Naive thymus-derived CD8-positive, alpha-beta T cell (primary cell): ENCODE measurements around the gene ARID5B. TPM values are rescaled to one million over a fixed set of nuclear protein-coding genes. Genes with fewer than 3 reads are reported as not detected.

Source experiments
- ATAC-seq, 2 donors: fragments of 150-1000 bp; cut with Tn5 transposase in 1 of 2; sonication (Bioruptor Pico), chemical (Tn5 transposase) in 1 of 2; 1 replicate in 1 of 2; 2 replicates in 1 of 2; pipeline ENCODE4 v1.10.0; 2021; ENCODE audit warnings: mild to moderate bottlenecking in 2 of 2, moderate library complexity in 2 of 2
- POLR2A ChIA-PET: fragments of 350-600 bp; sonication (Branson Sonifier 250); formaldehyde crosslinking; loops from one replicate; lab custom pipeline; 2021; ENCODE audit warnings: antibody characterized with exemption; lab: Charles Lee
- DNase-seq, 10 donors: peaks; one replicate each; pipeline versions ENCODE4 v3.0.0 to v3.0.0-alpha.2; 2020 to 2022
- H3K27ac Mint-ChIP-seq, 10 donors: one replicate each; pipeline ENCODE4 v1.8.0; 2020 to 2022; ENCODE audit warnings: mild to moderate bottlenecking in 10 of 10, mixed read lengths in 10 of 10, moderate library complexity in 4 of 10, inconsistent platforms in 1 of 10
- H3K27me3 Mint-ChIP-seq, 5 donors: one replicate each; pipeline ENCODE4 v1.8.0; 2021 to 2022; ENCODE audit warnings: mixed read lengths in 5 of 5
- H3K36me3 Mint-ChIP-seq, 3 donors: one replicate each; pipeline ENCODE4 v1.8.0; 2020 to 2022; ENCODE audit warnings: mixed read lengths in 3 of 3, mild to moderate bottlenecking in 2 of 3, inconsistent platforms in 1 of 3
- H3K4me1 Mint-ChIP-seq, 4 donors: one replicate each; pipeline ENCODE4 v1.8.0; 2021 to 2022; ENCODE audit warnings: mixed read lengths in 4 of 4
- H3K4me3 Mint-ChIP-seq, 10 donors: one replicate each; pipeline ENCODE4 v1.8.0; 2020 to 2022; ENCODE audit warnings: mild to moderate bottlenecking in 10 of 10, mixed read lengths in 10 of 10, moderate library complexity in 6 of 10, inconsistent platforms in 1 of 10
- H3K9me3 Mint-ChIP-seq, 9 donors: one replicate each; pipeline ENCODE4 v1.8.0; 2020 to 2022; ENCODE audit warnings: mixed read lengths in 9 of 9, mild to moderate bottlenecking in 3 of 9, inconsistent platforms in 1 of 9, moderate library complexity in 1 of 9
- polyA plus RNA-seq, 3 donors: library from polyadenylated mRNA; unstranded; fragments of 300-500 nt; fragmentation: Illumina TruSeq; gene quantifications; one replicate each; pipeline ENCODE4 v1.2.3, GENCODE V29; 2021
- total RNA-seq, 8 experiments: library from RNA in 2 of 8; stranded (reverse) in 2 of 8; gene quantifications; one replicate each; pipeline ENCODE4 v1.2.3 and lab custom pipeline; 2021 to 2026

Gene ARID5B
- total and polyA plus RNA-seq, 5 experiments from 2014 or later, result 9.6 to 22.5 (median 12.6) TPM

DNA sequence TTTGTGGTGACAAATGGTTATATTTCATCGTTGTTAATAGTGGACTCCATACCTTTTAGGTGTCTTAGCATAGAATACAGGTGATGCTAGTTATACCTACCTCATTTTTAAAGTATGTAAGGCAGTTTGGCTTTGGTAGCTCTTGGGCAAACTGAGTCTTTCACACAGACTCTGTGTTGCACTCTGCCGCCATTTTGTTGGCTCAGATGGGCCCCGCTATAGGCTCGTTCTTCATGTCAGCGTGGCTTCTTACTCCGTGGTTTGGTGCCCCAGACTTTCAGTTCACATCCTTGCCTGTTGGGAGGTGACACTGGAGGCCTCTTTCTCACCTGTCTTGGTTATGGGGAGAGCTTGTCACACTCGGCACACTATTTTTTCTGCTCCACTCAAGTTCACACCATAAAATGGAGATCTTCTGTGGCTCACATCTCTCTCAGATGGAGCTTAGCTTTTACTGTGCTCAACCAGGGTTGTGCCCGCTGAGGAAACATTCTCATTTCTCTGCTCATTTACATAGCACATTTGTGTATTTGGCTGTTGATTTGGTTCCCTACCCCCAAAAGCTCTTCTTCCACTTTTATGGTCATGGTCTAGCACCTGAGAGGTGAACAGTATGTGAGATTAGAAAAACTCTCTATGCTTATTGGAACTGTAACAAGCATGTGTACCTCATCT lies 178.5 kb downstream of the ARID5B start:
- H3K4me1 Mint-ChIP-seq, result peaks cover 21 to 78% (median 51%) of the 10 kb centered on the region in 4 donors
- ATAC-seq, result peak in 1 of 2 donors; percentile 20
- peak overlapping the region in 7 of 10 donors; percentile 8 to 85 (median 53) for H3K27ac Mint-ChIP-seq
- POLR2A ChIA-PET, result interaction anchor here (0.7 kb wide), 1 partner anchor 92 kb away, joined by 3 read pairs; no protein-coding TSS in a partner anchor
- H3K27me3 Mint-ChIP-seq, result no peaks in the 10 kb centered on the region
- peak overlapping the region in 2 of 10 donors; percentile 7 to 43 for H3K4me3 Mint-ChIP-seq
- peaks cover 0 to 8% (median 4%) of the 10 kb centered on the region in 3 donors for H3K36me3 Mint-ChIP-seq
- DNase-seq, result no peak
- peaks cover 0 to 6% (median 0%) of the 10 kb centered on the region in 9 donors for H3K9me3 Mint-ChIP-seq

- POLR2A ChIA-PET, result interaction anchor here (0.7 kb wide), 1 partner anchor 93 kb away, joined by 3 read pairs; no protein-coding TSS in a partner anchor
- DNase-seq (no peak), ATAC-seq (no peak)
- Mint-ChIP-seq H3K4me3 (no peak overlapping the region), H3K4me1 (peaks cover 21 to 85% (median 50%) of the 10 kb centered on the region in 4 donors), H3K9me3 (peaks cover 0 to 6% (median 0%) of the 10 kb centered on the region in 9 donors), H3K27ac (peak overlapping the region in 3 of 10 donors; percentile 49 to 82 (median 70)), H3K27me3 (no peaks in the 10 kb centered on the region), H3K36me3 (peaks cover 7 to 17% (median 9%) of the 10 kb centered on the region in 3 donors)
Measured at GRCh38 chr10:62080905-62081304, 179.4 kb downstream of the ARID5B start.

GRCh38 chr10:62081341-62082270 lies 180.1 kb downstream of the ARID5B start:
- Mint-ChIP-seq H3K4me3 (peak overlapping the region in 2 of 10 donors; percentile 2 to 57), H3K9me3 (peaks cover 0 to 6% (median 0%) of the 10 kb centered on the region in 9 donors), H3K4me1 (peaks cover 21 to 80% (median 46%) of the 10 kb centered on the region in 4 donors), H3K27ac (peak overlapping the region in 5 of 10 donors; percentile 49 to 82 (median 78)), H3K36me3 (peaks cover 7 to 20% (median 15%) of the 10 kb centered on the region in 3 donors), H3K27me3 (no peaks in the 10 kb centered on the region)
- ATAC-seq, result no peak
- no peak for DNase-seq
- POLR2A ChIA-PET, result no interaction called here

GRCh38 chr10:62082271-62082656 lies 180.8 kb downstream of the ARID5B start:
- POLR2A ChIA-PET, result no interaction called here
- Mint-ChIP-seq H3K27me3 (no peaks in the 10 kb centered on the region), H3K9me3 (peaks cover 0 to 6% (median 0%) of the 10 kb centered on the region in 9 donors), H3K4me3 (peak overlapping the region in 9 of 10 donors; percentile 49 to 81 (median 57)), H3K36me3 (peaks cover 7 to 20% (median 20%) of the 10 kb centered on the region in 3 donors), H3K27ac (peak overlapping the region in 8 of 10 donors; percentile 53 to 90 (median 80)), H3K4me1 (peaks cover 17 to 73% (median 41%) of the 10 kb centered on the region in 4 donors)
- ATAC-seq (peak in 1 of 2 donors; percentile 34), DNase-seq (no peak)

DNA sequence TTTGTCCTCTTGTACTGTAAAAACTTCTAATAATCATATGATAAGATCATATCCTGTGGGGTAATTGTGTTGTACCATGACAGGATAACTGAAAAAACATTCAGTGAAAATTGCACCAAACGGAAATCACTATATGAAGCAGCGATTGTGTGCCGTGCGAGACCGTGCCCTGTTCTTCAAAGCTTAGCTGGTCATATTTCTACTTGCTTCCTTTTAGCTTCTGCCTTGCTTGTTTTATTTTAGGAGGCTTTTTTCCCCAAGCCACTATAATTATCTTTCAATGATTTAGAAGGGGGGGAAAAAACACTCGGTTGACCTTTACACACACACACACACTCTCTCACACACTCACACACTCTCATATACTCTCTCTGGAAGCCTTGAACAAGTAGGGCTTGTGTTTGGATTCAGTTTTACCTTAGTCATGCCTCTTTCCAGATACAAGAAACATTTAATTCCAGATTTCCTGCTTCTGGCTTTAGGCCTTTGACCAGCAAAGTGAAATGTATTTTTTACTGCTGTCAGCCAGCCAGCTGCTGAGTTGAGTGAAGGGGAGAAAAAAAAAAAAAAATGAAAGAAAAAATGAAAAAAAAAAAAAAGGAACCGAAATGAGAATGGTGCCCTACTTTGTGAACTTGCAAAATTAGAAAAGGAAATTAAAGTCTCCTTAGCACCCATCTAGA lies 181.4 kb downstream of the ARID5B start:
- Mint-ChIP-seq H3K36me3 (peaks cover 7 to 26% (median 20%) of the 10 kb centered on the region in 3 donors), H3K4me3 (peak overlapping the region; percentile 40 to 81 (median 54)), H3K27me3 (no peaks in the 10 kb centered on the region), H3K4me1 (peaks cover 14 to 67% (median 36%) of the 10 kb centered on the region in 4 donors), H3K9me3 (peaks cover 0 to 6% (median 0%) of the 10 kb centered on the region in 9 donors), H3K27ac (peak overlapping the region; percentile 20 to 90 (median 80))
- POLR2A ChIA-PET, result interaction anchor here (0.5 kb wide), 1 partner anchor 51 kb away, joined by 3 read pairs; no protein-coding TSS in a partner anchor
- ATAC-seq (peak; percentile 76 to 84), DNase-seq (peak in 3 of 10 donors; percentile 32 to 51 (median 45))

- Mint-ChIP-seq H3K36me3 (peaks cover 7 to 34% (median 20%) of the 10 kb centered on the region in 3 donors), H3K9me3 (peaks cover 0 to 6% (median 0%) of the 10 kb centered on the region in 9 donors), H3K4me3 (peak overlapping the region; percentile 40 to 81 (median 54)), H3K27ac (peak overlapping the region in 9 of 10 donors; percentile 20 to 88 (median 82)), H3K27me3 (no peaks in the 10 kb centered on the region), H3K4me1 (peaks cover 12 to 67% (median 37%) of the 10 kb centered on the region in 4 donors)
- POLR2A ChIA-PET, result no interaction called here
- DNase-seq (peak in 1 of 10 donors; percentile 13), ATAC-seq (peak in 1 of 2 donors; percentile 36)
Measured at GRCh38 chr10:62083412-62084267, 182.1 kb downstream of the ARID5B start.

DNA sequence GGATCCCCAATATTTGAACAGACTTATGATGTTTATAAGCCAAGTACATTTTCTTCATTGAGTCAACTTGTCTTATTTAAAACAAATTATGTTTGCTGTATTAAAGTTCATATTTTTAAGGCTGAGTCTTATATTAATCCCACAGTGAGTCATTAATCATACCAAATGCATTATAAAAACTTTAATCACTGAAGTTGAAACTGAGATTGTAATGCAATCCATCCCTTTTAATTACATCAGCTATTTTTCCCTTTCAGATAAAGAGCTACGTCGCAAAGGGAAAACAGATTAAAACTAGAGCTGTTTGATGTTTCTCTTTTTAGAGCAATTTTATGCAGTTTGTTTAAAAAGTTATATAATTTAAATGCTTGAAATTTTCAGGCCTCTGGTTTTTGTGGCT lies 183.0 kb downstream of the ARID5B start:
- Mint-ChIP-seq H3K4me1 (peaks cover 12 to 69% (median 41%) of the 10 kb centered on the region in 4 donors), H3K27ac (peak overlapping the region in 5 of 10 donors; percentile 2 to 88 (median 82)), H3K27me3 (no peaks in the 10 kb centered on the region), H3K9me3 (peaks cover 0 to 6% (median 0%) of the 10 kb centered on the region in 9 donors), H3K4me3 (no peak overlapping the region), H3K36me3 (peaks cover 7 to 41% (median 22%) of the 10 kb centered on the region in 3 donors)
- ATAC-seq (no peak), DNase-seq (no peak)
- POLR2A ChIA-PET, result no interaction called here

- peaks cover 0 to 2% (median 0%) of the 10 kb centered on the region in 9 donors for H3K9me3 Mint-ChIP-seq
- DNase-seq (no peak), ATAC-seq (no peak)
- no peaks in the 10 kb centered on the region for H3K27me3 Mint-ChIP-seq
- peaks cover 7 to 50% (median 20%) of the 10 kb centered on the region in 3 donors for H3K36me3 Mint-ChIP-seq
- H3K27ac Mint-ChIP-seq, result peak overlapping the region in 2 of 10 donors; percentile 41 to 64
- no peak overlapping the region for H3K4me3 Mint-ChIP-seq
- POLR2A ChIA-PET, result no interaction called here
- peaks cover 9 to 60% (median 37%) of the 10 kb centered on the region in 4 donors for H3K4me1 Mint-ChIP-seq
Measured at GRCh38 chr10:62085404-62085803, 183.9 kb downstream of the ARID5B start.

GRCh38 chr10:62085821-62086220 lies 184.3 kb downstream of the ARID5B start:
- no peak overlapping the region for H3K4me3 Mint-ChIP-seq
- POLR2A ChIA-PET, result no interaction called here
- H3K27me3 Mint-ChIP-seq, result no peaks in the 10 kb centered on the region
- DNase-seq (no peak), ATAC-seq (no peak)
- no peaks in the 10 kb centered on the region for H3K9me3 Mint-ChIP-seq
- peaks cover 7 to 54% (median 24%) of the 10 kb centered on the region in 3 donors for H3K36me3 Mint-ChIP-seq
- peak overlapping the region in 2 of 10 donors; percentile 10 to 64 for H3K27ac Mint-ChIP-seq
- H3K4me1 Mint-ChIP-seq, result peaks cover 9 to 56% (median 37%) of the 10 kb centered on the region in 4 donors

GRCh38 chr10:62087329-62087728 lies 185.8 kb downstream of the ARID5B start:
- Mint-ChIP-seq H3K9me3 (no peaks in the 10 kb centered on the region), H3K4me3 (no peak overlapping the region), H3K27ac (no peak overlapping the region), H3K36me3 (peaks cover 15 to 69% (median 39%) of the 10 kb centered on the region in 3 donors), H3K27me3 (no peaks in the 10 kb centered on the region), H3K4me1 (peaks cover under 1 to 41% (median 25%) of the 10 kb centered on the region in 4 donors)
- ATAC-seq (no peak), DNase-seq (no peak)
- POLR2A ChIA-PET, result no interaction called here

DNA sequence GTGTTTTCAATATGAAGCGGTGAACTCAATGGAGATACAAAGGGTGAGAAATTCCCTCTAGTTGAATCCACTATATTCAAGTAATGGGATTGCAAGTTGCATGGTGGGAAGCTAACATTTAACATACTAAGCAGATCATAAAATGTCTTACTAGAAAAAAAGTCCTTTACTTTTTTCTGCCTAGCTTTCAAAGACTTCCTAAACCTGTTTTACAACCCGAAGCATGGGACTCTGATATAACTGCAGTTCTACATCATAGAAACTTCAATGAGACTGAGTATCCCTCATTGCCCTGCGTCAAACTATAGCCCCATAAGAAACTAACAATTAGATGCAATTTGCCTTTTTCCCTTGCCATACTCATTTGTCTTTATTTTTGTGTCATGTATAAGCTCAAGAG lies 187.3 kb downstream of the ARID5B start:
- H3K27me3 Mint-ChIP-seq, result no peaks in the 10 kb centered on the region
- no peaks in the 10 kb centered on the region for H3K9me3 Mint-ChIP-seq
- H3K27ac Mint-ChIP-seq, result peak overlapping the region in 1 of 10 donors; percentile 24
- H3K36me3 Mint-ChIP-seq, result peaks cover 21 to 82% (median 44%) of the 10 kb centered on the region in 3 donors
- POLR2A ChIA-PET, result no interaction called here
- H3K4me3 Mint-ChIP-seq, result no peak overlapping the region
- ATAC-seq (no peak), DNase-seq (no peak)
- H3K4me1 Mint-ChIP-seq, result peaks cover 0 to 26% (median 11%) of the 10 kb centered on the region in 4 donors
